ENCODE data around the gene DDX39B.
"Not testable (repeated sequence)": the region's sequence is repeated elsewhere in the genome, so short reads cannot be mapped to it uniquely, and the experiment has no call there.

Gene DDX39B

DNA sequence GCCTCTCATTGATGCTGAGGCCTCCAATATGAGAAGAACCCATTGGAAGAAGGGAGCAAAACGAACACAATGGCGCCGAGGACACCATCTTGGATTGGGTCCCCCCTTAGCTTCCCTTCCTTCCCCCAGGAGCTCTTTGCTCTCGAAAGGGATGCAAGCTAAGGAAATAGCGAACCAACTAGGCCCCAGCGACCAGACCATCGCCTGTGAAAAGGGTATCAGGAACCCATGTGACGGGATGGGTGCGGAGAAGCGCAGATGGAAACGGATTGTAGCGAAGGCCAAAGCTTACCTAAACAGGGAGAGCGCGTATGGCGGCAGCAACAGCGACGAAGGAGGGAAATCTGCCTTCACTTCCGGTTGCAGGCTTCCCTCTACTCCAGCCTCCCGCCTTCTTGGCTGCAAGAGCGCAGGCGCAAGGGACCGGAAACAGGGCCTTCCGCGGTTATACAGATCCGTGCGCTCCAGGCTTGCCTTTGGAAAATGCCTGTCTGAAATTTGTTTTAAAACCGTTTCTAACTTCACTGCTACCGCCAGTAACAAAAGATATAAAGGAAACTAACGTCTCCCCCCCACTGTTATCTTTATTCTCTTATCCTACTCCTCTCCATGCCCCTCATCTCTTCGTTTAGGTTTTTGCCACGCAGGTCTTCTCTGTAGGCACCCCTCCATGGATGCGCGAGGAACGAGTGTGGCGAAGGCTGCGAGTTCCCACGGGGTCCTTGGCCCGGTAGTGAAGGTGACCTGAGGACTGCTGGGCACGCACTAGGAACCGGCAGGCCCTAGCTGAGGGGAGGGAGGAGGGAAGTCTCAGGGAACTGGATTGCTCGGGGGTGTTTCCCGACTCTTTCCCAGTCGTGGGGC, at the start of gene DDX39B:
TSS of gene DDX39B (minus strand) at position 346 of the 864 bp plus-strand sequence. CDS start 1,471 bp downstream, outside the sequence.
- peak; percentile 97 for DNase-seq (ENCODE audit: low spot score)

DNA sequence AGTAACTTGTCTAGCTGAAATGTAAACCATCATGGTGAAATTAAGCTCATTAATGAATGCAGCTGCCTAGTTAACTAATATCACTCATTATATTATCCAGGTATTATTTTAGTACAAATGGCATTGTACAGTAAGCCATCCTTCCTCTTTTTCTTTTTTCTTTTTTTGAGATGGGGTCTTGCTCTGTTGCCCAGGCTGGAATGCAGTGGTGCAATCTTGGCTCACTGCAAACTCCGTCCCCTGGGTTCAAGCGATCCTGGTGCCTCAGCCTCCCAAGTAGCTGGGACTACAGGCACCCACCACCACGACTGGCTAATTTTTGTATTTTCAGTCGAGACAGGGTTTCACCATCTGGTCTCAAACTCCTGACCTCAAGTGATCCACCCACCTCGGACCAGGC, 48.9 kb upstream of the DDX39B start:
- not testable (repeated sequence) for DNase-seq (ENCODE audit: low spot score)

DNA sequence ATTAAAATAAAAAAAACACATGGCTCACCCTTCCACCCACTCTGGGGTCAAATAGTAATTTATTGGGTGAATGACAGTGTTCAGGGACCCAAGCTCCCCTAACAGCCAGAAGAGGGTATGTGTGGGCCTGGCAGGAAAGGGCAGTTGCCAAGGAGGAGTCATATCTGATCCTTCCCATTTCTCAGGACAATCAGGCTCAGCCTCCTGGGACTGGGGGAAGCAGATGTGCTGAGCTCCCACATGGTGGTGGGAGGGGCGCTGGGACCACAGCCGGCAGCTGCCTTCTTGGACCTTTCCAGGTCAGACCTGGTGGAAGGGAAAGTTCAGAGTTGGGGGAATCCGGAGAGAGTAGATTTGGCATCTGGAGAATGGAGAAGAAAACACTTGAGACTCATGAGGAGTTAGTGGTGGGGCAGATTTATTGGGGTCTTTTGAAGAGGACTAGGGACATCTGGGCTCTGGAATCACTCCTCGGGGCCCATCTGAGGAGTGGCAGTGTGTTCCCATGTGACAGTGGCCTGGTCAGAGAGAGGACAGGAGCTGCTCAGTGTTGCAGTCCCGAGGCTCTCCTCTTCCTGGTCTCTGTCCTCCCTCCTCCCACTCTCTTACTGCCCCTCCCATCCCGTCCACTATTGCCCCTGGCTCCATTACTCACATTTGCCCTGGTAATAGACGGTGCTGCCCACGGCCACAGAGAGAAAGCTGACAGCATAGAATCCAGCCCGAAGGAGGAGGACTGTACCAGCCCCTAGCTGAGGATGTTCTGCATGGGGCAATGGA, 47.3 kb upstream of the DDX39B start:
- no peak for DNase-seq (ENCODE audit: low spot score)

DNA sequence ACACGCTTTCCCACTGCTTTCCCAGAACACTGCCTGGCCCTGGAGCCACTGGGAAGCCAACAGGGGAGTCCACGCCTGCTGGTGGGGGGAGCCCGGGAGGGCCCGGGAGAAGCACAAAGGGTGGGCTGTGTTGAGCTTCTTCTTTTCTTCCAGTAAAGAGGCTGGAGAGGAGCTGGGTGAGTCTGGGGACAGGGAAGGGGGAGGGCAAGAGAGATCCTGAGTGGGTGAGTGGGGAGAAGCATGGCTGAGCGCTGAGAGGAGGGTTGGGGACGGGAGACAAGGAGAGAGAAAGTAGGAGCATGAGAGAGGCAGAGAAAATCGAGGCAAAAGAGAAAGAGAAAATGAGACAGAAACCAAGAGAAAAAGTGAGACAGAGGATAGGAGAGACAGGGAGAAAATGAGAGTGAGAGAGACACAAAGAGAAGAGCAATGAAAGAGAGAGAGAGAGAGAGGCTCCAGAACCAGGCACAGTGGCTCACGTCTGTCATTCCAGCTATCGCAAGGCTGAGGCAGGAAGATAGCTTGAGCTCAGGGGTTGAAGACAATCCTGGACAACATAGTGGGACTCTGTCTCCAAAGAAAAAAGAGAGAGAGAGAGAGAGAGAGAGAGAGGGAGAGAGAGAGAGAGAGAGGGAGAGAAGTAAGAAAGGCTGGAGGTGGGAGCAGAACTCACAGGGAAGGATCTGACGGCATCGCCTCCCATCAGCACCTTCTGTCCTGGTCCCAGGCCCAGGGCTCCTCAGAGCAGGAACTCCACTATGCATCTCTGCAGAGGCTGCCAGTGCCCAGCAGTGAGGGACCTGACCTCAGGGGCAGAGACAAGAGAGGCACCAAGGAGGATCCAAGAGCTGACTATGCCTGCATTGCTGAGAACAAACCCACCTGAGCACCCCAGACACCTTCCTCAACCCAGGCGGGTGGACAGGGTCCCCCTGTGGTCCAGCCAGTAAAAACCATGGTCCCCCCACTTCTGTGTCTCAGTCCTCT, 46.3 kb upstream of the DDX39B start:
- no peak for DNase-seq (ENCODE audit: low spot score)

DNA sequence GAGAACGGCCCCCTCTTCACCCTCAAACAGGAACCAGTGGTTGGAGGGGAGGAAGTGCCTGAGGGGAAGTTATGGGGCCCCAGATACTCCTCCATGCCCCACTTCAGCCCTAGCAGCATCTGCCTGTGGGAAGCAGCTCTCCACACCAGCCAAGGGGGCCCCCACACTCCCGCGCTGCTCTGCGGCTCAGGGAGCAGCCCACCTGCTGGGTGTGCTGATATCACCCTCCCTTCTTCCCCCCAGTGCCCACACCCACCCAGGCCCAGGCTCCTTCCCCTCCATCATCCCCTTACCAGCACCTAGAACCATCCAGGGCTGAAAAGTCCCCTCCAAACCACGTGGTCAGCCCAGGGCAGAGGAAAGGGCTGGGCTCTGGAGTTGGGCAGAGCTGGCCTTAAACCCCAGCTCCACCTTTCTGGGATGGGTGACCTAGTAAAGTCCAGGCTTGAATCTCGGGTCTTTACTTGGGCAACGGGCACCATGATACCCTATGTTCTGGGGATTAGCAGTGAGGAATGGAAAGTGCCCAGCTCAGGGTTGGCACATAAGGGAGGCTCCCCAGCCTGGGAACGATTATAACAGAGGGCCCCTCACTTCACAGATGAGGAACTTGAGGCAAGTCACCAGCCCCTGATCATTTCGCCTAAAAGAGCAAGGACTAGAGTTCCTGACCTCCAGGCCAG, 44.9 kb upstream of the DDX39B start:
- no peak for DNase-seq (ENCODE audit: low spot score)

DNA sequence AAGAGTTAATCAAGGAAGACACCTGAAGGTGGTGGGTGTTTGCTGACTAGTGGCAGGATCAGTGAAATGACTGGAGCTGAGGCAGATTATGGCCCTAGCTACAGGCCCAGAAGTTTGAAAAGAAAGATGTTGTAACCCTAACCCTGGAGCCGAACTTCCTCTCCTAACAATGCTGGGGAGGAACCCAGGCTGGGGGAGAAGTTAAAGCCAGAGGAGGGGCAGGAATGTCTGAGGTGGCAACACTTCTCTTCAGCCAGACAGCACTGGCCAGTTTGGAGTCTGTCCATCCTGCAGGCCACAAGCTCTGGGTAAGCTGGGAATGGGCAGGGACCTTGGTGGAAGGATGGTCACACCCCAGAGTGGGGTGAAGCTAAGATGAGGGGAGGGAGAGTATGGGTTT, 44.2 kb upstream of the DDX39B start, which contains the start of gene LST1:
TSS of gene LST1 (plus strand) at position 270 of the 400 bp plus-strand sequence. CDS start 1,023 bp downstream, outside the sequence.
- DNase-seq (ENCODE audit: low spot score) = no peak

DNA sequence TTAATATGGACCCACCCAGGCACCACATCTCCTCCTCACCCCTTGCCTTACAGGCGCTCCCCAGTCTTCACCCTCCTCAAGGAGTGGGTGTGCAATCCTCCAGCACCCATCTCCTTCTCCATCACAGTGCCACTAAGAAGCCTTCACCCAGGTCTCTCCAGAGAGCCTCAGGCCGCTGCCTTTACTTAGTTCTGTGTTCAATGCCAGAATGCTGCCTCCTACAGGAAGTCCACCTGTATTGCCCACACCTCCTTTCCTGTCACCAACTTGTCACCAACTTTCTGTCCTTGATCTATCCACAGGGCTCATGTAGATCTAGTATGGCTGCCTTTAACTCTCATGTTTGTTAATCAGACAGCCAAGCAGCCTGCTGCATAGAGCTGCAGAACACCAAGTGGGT, 43.7 kb upstream of the DDX39B start:
- DNase-seq (ENCODE audit: low spot score) = peak; percentile 19

DNA sequence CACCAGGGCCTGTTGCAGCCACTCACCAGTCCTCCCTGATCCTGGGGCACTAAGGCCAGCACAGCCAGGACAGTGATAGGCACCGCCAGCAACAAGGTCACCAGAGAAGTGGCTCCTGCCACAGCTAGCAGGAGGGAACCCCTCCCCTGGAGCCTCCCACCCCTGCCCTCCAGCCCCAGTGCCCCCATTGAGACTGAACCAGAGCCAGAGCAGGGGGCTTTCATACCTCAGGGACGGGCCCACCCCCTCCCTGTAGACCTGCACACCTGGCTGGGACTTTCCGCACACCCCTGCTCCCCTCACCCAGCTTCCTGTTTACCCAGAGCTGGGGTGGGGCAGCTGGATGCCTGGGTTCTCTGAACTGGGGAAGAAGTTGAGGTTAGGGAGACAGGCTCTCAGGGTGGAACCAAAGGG, 40.4 kb upstream of the DDX39B start, which contains the start of gene LTB:
TSS of gene LTB (minus strand) at position 195 of the 414 bp plus-strand sequence. CDS start at position 188, 7 bp downstream.
- no peak for DNase-seq (ENCODE audit: low spot score)

DNA sequence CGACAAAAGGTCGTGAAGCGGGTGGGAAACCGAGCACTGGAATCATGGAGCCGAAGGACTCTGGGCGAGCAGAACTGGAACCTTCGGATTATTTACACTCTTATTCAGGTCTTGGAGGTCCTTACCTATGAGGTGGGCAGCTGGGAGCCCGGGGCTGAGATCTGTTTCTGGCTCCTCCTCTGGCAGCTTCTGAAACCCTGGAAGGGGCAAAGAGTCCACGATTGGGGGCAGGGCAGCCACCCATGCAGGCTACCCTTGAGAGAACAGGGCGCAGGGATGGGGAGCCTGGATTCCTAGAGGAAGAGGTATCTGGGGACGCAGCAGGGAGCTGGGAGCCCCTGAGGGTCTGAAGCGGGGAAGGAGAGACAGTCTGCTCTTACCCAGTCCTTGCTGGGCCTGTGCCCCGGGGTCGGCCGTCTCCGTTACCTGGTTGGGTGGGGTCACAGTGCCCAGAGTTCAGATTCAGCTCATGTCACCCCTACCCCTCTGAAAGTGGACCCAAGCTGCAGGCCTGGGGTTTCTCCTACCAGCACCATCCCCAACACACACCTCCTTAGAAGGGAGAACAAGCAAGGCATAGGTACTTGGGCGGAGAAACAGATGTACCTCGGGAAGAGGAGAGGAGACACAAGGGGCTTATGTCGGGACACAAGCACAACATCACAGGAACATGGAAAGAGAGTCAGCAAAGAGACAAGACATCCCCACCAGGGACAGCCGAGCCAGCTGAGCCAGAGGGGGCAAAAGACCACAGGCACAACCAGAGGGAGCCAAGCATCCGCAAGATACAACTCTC, 39.8 kb upstream of the DDX39B start:
- no peak for DNase-seq (ENCODE audit: low spot score)

DNA sequence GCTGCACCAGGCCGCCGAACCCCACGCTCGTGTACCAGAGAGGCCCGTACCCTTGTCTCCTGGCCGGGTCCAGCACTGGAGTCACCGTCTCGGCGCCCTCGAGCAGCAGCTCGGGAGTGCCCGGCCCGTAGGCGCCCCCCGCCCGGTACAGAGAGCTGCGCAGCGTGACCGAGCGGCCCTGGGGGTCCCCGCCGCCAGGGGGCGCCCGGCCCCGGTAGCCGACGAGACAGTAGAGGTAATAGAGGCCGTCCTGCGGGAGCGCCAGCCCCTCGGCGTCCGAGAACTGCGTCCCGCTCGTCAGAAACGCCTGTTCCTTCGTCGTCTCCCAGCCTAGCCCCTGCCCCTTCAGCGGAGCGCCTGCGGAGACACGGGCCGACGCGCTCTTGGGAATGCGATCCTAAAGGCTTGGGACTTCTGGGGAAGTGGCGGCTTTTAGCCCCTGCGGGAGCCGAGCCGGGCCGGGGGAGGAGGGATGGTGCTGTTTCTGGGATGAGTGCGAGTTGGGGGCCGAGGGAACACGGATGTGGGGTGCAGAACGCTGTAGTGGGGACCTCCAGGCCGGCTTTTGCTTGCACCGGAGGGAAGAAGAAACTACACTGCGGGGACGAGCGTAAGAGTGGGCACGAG, 39.1 kb upstream of the DDX39B start:
- DNase-seq (ENCODE audit: low spot score) = peak; percentile 77

DNA sequence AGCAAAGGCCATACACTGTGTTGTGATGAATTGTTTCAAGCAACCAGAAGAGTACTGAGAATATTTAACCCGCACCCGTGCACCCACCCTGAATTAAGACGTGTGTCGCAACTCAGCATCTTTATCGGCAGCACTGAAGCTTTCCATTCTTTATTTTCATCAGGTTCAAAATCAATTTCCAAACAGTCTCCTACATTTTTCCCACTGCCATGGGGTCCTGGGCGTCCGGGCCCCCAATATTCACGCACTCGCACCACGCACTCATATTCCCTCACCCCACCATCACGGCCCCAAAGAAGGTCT, 38.6 kb upstream of the DDX39B start:
- no peak for DNase-seq (ENCODE audit: low spot score)

DNA sequence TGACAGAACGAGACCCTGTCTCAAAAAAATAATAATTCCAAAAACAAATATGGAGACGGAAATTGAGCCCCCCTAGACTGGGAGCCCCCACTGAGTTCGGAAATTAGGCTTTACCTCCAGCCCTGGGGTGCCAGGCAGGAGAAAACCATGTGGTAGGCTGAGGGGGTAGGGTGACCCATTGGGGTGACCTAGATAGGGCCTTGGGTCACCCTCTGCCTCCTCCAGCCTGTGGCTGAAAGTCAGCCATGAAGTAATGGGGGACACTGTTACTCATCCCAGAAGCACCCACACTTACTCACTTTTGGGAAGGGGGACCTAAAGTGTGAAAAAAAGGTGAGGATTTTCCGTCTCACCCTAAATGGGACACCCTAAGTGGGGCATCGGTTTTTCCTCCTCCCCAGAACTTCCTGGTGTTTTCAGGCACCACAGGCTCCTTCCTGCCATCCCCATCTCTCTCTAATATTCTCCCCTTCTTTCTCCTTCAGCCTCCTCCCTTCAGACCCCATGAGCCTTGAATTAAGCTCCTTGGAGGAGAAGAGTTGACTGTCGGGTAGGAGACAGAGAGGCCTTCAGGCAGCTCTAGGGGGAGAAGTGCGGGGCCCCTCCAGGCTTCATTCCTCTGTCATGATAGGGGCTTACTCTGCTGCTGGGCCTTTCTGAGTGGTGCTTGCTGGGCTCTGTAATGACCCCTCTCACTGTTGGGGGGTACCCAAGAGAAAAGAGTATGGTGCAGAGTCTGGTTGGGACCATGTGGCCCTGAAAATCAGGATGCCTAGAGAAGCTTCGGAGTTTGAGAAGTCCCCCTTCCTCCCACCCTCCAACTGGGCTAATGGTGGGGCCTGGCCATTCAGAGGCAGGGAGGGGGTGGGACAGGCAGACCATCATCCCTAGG, 38.0 kb upstream of the DDX39B start:
- DNase-seq (ENCODE audit: low spot score) = no peak

DNA sequence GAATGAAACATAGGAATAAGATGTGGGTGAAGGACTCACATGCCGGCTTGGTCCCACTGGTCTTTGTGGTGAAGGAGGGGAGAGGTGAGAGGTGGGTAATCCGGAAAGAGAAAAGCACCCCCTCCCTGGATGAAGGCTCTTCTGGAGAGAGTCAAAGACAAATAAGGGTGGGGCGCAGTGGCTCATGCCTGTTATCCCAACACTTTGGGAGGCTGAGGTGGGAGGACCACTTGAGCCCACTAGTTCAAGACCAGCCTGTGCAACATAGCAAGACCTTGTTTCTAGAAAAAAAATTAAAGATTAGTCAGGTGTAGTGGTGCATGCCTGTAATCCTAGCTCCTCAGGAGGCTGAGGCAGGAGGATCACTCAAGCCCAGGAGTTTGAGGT, 37.3 kb upstream of the DDX39B start:
- DNase-seq (ENCODE audit: low spot score) = no peak

DNA sequence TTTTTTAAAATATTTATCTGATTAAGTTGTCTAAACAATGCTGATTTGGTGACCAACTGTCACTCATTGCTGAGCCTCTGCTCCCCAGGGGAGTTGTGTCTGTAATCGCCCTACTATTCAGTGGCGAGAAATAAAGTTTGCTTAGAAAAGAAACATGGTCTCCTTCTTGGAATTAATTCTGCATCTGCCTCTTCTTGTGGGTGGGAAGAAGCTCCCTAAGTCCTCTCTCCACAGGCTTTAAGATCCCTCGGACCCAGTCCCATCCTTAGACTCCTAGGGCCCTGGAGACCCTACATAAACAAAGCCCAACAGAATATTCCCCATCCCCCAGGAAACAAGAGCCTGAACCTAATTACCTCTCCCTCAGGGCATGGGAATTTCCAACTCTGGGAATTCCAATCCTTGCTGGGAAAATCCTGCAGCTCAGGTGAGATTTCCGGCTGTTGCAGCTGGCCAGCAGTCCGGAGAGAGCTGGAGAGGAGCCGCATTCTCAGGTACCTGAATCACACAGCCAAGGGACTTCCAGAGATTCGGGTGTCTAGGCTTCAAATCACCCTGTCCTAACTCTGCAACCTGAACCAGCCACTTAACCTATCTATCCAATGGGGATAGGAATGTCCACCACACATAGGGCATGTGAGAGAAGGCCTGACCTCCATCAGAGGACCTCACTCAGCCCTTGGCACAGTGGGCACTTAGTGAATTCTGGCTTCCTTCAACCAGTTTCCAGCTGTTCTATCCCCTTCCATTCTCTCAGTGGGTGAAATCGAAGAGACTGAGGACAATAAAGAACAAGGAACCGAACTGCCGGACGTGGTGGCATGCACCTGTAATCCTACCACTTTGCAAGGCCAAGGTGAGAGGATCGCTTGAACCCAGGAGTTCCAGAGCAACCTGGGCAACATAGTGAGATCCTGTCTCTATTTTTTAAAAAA, 36.6 kb upstream of the DDX39B start:
- DNase-seq (ENCODE audit: low spot score) = no peak

DNA sequence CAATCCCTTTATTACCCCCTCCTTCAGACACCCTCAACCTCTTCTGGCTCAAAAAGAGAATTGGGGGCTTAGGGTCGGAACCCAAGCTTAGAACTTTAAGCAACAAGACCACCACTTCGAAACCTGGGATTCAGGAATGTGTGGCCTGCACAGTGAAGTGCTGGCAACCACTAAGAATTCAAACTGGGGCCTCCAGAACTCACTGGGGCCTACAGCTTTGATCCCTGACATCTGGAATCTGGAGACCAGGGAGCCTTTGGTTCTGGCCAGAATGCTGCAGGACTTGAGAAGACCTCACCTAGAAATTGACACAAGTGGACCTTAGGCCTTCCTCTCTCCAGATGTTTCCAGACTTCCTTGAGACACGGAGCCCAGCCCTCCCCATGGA, 35.8 kb upstream of the DDX39B start:
- no peak for DNase-seq (ENCODE audit: low spot score)

DNA sequence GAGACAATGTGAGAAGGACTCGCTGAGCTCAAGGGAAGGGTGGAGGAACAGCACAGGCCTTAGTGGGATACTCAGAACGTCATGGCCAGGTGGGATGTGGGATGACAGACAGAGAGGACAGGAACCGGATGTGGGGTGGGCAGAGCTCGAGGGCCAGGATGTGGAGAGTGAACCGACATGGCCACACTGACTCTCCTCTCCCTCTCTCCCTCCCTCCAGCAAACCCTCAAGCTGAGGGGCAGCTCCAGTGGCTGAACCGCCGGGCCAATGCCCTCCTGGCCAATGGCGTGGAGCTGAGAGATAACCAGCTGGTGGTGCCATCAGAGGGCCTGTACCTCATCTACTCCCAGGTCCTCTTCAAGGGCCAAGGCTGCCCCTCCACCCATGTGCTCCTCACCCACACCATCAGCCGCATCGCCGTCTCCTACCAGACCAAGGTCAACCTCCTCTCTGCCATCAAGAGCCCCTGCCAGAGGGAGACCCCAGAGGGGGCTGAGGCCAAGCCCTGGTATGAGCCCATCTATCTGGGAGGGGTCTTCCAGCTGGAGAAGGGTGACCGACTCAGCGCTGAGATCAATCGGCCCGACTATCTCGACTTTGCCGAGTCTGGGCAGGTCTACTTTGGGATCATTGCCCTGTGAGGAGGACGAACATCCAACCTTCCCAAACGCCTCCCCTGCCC, 35.2 kb upstream of the DDX39B start:
- no peak for DNase-seq (ENCODE audit: low spot score)

All from hematopoietic multipotent progenitor cell treated with erythropoietin and hydrocortisone succinate and interleukin-3 and kit ligand, for 17 days (in vitro differentiated cells).